ENCODE results near the gene TMF1. TPM values are rescaled to one million over a fixed set of nuclear protein-coding genes. Genes with fewer than 3 reads are reported as not detected.

TMF1 gene
- total and polyA plus RNA-seq, 2 of the 8 experiments (the other 6 are each of a cell fraction or from before 2014, with no cell fraction given) = 1.4 to 18.3 TPM

DNA sequence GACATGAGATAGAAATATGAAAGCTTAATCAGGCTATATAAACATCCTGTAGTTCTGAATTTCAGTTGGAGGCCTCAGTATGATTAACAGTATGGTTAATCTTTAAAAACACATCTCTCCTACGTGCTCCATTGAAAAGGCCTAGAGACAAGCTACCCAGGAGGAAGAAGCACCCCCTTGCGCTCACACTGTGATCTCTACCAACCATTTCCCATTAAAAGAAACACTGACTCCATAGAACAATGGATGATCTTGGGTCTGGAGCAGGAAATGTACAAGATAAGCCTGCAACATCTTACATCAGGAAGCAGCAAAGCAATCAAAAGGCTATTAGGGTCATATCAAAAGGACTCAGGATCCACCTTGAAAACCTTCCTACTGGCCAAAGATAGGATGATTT is 35.2 kb downstream of the TMF1 start (continued):
- TF ChIP-seq RAD21 (IDR thresholded peaks at IDR 0.05 in 1 of 2, conservative IDR thresholded peaks at IDR 0.05 in 1 of 2; ENCODE audit: low read depth in 2 of 2, low read length in 2 of 2) = no peak
- TF ChIP-seq POLR2AphosphoS5 (IDR thresholded peaks at IDR 0.05; ENCODE audit: low read depth, low read length) = no peak
- no peak for TF ChIP-seq TCF12 (IDR thresholded peaks at IDR 0.05; ENCODE audit: low read depth, low read length)
- no peak for TF ChIP-seq CREB1 (IDR thresholded peaks at IDR 0.05)
- TF ChIP-seq EZH2 (IDR thresholded peaks at IDR 0.05; ENCODE audit: low read depth, low read length, severe bottlenecking) = no peak
- TF ChIP-seq, protein P1, sequence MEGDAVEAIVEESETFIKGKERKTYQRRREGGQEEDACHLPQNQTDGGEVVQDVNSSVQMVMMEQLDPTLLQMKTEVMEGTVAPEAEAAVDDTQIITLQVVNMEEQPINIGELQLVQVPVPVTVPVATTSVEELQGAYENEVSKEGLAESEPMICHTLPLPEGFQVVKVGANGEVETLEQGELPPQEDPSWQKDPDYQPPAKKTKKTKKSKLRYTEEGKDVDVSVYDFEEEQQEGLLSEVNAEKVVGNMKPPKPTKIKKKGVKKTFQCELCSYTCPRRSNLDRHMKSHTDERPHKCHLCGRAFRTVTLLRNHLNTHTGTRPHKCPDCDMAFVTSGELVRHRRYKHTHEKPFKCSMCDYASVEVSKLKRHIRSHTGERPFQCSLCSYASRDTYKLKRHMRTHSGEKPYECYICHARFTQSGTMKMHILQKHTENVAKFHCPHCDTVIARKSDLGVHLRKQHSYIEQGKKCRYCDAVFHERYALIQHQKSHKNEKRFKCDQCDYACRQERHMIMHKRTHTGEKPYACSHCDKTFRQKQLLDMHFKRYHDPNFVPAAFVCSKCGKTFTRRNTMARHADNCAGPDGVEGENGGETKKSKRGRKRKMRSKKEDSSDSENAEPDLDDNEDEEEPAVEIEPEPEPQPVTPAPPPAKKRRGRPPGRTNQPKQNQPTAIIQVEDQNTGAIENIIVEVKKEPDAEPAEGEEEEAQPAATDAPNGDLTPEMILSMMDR (IDR thresholded peaks at IDR 0.05; ENCODE audit: control extremely low read depth in 1 of 3, insufficient read depth in 1 of 3, low read depth in 1 of 3, low read length in 3 of 3) = no peak
- TF ChIP-seq CBX5 (IDR thresholded peaks at IDR 0.05; ENCODE audit: low read depth, low read length) = no peak

All from H1 (cell line).